Fibroblast of skin of right biceps (primary cell): ENCODE data around the gene OGFOD2.
"Not testable (repeated sequence)": the region's sequence is repeated elsewhere in the genome, so short reads cannot be mapped to it uniquely, and the experiment has no call there.

Source experiments
- DNase-seq: peaks from one replicate; pipeline ENCODE4 v3.0.0-alpha.2; 2013

OGFOD2 gene

DNA sequence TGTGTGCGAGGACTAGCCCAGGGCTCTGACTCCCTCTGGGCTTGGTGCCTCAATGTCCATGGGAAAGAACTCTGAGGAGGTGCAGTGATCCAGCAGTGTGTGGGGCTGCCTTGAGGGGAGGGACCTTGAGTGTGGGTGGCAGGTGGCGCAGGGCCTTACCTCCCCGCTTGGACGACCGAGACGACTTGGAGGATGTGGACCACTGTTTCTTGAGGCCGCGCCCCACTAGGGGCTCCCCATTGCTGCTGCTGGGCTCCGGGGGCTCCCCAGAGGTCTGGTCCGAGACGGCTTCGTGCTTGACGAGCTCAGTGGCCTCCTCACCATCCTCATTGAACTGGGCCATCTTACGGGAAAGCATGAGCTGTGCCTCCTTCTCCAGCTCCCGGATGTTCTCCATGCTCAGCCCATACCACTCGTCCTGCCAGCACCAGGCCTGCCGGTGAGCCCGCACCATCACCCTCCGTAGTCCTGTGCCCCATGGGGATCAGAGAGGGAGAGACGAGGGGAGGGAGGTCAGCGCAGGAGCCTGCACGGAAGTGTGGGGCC lies 30.1 kb downstream of the OGFOD2 start:
- DNase-seq: no peak

- DNase-seq: peak; percentile 30
Measured at GRCh38 chr12:123006977-123007376, 31.9 kb downstream of the OGFOD2 start.

- no peak for DNase-seq
Measured at GRCh38 chr12:123010110-123010509, 35.1 kb downstream of the OGFOD2 start.

- DNase-seq: no peak
Measured at GRCh38 chr12:123010681-123011080, 35.6 kb downstream of the OGFOD2 start.

GRCh38 chr12:123011701-123012100 lies 36.7 kb downstream of the OGFOD2 start:
- peak; percentile 7 for DNase-seq

DNA sequence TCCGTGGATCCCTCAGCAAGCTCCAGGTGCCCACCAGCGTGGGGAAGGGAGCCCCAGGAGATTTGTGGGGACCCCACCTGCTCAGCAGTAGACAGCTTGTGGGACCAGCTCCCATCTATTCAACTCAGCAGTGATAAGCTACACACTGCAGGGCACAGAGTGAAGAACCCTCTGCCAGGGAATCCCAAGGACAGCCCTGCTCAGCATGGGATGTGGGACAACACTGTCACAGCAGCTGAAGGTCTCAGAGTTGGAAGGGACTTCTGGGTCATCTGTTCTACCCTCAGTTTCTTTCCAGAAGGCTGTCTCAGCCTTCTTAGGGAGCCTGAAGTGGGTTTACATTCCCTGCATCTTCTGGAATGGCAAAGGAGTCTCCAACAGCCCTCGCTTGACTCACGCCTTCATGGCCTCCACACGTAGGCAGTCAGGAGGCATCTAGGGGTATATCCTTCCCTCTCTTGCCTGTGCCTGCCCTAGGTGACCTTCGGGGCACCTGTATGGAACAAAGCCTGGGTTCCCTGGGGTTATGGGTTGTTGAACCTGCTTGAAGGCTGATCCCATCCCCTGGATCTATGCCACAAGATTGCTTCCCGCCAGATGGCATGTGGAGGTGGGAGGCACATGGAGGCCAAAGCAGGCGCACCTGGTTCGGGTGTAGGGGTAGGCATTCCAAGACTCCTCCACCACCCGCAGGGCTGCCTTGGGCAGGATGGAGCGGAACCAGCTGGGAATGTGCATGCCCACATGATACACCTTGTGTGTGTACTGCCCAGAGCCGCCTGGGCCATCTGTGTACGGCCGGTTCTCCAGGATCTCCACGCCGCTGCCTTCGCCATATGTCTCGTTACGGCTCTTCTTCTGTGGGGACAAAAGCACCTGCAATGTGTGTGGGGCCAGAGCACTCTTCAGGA lies 38.4 kb downstream of the OGFOD2 start:
- DNase-seq: no peak

DNA sequence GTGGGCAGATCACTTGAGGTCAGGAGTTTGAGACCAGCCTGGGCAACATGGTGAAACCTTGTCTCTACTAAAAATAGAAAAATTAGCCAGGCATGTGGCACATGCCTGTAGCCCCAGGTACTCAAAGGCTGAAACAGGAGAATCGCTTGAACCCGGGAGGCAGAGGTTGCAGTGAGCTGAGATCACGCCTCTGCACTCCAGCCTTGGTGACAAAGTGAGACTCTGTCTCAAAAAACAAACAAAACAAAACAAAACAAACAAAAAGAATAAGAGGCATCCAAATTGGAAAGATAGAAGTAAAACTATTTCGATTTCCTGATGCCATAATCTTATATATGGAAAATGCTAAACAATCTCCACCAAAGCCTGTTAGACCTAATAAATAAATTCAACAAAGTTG lies 39.4 kb downstream of the OGFOD2 start:
- not testable (repeated sequence) for DNase-seq

- no peak for DNase-seq
Measured at GRCh38 chr12:123017753-123018152, 42.7 kb downstream of the OGFOD2 start.

DNA sequence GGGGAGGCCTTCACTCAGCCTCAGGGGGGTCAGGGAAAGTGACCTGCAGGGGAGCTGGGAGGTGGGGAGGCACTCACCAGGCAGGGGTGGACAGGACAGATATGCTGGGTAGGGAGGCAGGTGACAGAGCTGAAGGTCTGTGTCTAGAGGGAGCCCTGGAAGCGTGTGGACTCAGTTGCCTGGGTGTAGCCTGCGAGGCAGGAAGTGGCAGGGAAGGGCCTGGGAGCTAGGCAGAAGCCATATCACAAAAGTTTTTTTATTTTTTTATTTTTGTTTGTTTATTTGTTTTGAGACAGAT lies 44.7 kb downstream of the OGFOD2 start:
- no peak for DNase-seq

- no peak for DNase-seq
Measured at GRCh38 chr12:123021688-123022604, 46.9 kb downstream of the OGFOD2 start.

DNA sequence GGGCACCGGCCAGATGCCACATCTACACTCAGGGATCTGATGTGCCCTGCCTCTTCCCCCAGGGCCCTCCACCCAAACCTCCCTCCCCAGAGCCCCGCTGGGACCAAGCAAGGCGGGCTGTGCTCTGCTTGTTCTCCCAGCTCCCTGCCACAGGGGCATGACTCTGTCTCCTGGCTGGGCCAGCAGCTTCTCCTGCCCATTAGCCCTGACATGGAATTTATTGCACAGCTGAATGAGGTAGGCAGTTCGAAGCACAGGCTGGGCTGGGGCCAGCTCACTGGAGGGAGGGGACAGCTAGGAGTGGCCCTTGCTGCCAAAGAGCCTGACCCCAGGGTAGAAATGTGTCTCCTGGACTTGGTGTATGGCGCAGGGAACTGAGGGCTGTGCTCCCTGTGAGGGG lies 47.8 kb downstream of the OGFOD2 start:
- DNase-seq: no peak

DNA sequence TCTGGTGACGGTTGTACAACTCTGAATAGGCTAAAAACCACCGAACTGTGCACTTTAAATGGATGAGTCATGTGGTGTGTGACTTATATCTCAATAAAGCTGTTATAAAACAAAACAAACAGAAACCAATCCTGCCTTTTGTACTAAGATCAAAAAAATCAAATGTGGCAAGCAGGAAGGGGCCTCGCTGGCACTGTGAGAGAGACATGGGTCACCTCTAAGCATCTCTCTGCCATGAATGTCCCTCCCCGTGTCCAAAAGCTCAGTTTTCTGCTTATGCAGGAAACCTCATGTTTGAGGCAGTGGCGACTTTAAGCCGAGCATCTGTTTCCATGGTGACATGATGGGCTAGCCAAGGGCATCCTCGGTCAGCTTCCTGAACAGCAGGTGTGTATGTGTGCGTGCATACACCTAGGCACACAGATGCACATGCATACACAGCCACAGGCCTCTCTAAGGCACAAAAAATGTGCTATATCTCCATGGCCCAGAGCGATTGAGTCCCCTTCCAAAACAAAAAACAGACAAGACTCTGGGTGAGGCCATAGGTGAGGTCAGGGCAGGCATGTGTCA lies 49.9 kb downstream of the OGFOD2 start:
- peak; percentile 19 for DNase-seq

GRCh38 chr12:123026094-123026853 lies 51.2 kb downstream of the OGFOD2 start:
- no peak for DNase-seq

DNA sequence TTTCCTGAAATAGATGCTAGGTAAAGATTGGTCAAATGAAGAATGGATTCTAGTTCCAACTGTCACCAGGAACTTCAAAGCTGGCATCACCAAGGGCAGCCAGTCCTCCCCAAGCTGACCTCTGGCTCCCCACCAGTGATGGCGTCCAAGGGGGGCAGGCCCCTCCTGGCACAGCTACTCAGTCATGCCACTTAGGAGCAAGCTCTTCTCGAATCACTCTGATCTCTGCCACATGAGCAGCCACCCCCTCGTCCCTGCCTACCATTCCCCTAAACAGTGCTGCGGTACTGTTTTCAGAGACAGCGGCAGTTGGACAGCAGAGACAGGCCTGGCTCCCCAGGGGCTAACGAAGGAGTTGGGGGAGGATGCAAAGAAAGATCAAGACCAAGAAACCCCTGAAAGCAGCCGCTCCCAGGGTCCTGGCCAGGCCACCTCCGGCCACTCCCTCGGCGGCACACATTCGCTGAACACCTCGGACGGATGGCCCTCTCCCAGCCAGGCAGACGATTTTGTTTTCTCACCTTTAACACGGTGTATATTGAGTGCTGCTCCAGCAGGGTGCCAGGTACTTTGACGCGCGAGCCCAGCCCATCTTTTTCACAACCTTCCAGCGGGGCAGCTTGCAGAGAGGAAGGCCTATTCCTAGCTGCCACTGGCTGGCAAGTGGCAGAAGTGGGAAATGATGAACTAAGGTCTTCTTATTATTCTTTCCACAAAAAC lies 52.8 kb downstream of the OGFOD2 start:
- DNase-seq: no peak

GRCh38 chr12:123028475-123028874 lies 53.4 kb downstream of the OGFOD2 start:
- DNase-seq: no peak

DNA sequence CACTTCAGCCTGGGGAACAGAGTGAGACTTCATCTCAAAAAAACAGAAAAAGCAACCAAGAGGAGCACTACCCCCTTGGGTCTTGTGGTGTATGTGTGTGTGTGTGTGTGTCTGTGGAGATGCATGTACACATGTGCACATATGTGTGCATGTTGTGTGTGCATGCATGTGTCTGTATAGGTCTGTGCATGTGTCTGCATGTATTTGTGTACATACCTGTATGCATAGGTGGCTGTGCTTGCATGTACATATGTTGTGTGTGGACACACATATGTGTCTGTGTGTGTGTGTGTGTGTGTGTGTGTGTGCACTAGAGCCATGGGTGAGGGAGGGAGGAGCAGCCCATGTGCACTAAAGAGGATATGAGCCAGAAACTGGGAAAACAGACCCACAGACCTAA lies 54.5 kb downstream of the OGFOD2 start:
- no peak for DNase-seq
